ENCODE measurements around the gene MAP4K5. TPM values are rescaled to one million over a fixed set of nuclear protein-coding genes. Genes with fewer than 3 reads are reported as not detected.

The MAP4K5 gene
- total and polyA plus RNA-seq, 7 donors = 4.8 to 17.1 (median 14.6) TPM

GRCh38 chr14:50381823-50382287 lies 150.5 kb downstream of the MAP4K5 start:
- no peak for TF ChIP-seq CTCF (IDR thresholded peaks at IDR 0.05)
- Histone ChIP-seq H3K4me3 (no peak overlapping the region), H3K4me1 (no peaks in the 10 kb centered on the region), H3K36me3 (ENCODE audit: insufficient read depth in 1 of 2, low read depth in 1 of 2) (no peaks in the 10 kb centered on the region), H3K27me3 (ENCODE audit: insufficient read depth in 3 of 3, low read length in 2 of 3) (no peaks in the 10 kb centered on the region), H3K27ac (no peak overlapping the region), H3K9me3 (no peaks in the 10 kb centered on the region)
- DNase-seq = no peak
- intact Hi-C loops (cut with DNase I) = no loop called here
- 95 to 97% (median 95%) methylated on average over 14 of the region's 14 CpGs for WGBS, 3 donors
- no peak for ATAC-seq

GRCh38 chr14:50381008-50381407 lies 151.4 kb downstream of the MAP4K5 start:
- Histone ChIP-seq H3K4me3 (no peak overlapping the region), H3K9me3 (no peaks in the 10 kb centered on the region), H3K27me3 (ENCODE audit: insufficient read depth in 3 of 3, low read length in 2 of 3) (no peaks in the 10 kb centered on the region), H3K27ac (no peak overlapping the region), H3K4me1 (no peaks in the 10 kb centered on the region), H3K36me3 (ENCODE audit: insufficient read depth in 1 of 2, low read depth in 1 of 2) (no peaks in the 10 kb centered on the region)
- intact Hi-C loops (cut with DNase I) = no loop called here
- TF ChIP-seq CTCF (IDR thresholded peaks at IDR 0.05) = no peak
- ATAC-seq = no peak
- no peak for DNase-seq
- WGBS, 3 donors = 88 to 92% (median 89%) methylated on average over 1 of the region's 1 CpG

- Histone ChIP-seq H3K27ac (no peak overlapping the region), H3K4me3 (no peak overlapping the region), H3K9me3 (no peaks in the 10 kb centered on the region), H3K36me3 (ENCODE audit: insufficient read depth in 1 of 2, low read depth in 1 of 2) (no peaks in the 10 kb centered on the region), H3K27me3 (ENCODE audit: insufficient read depth in 3 of 3, low read length in 2 of 3) (no peaks in the 10 kb centered on the region), H3K4me1 (no peaks in the 10 kb centered on the region)
- ATAC-seq (no peak), DNase-seq (no peak)
- intact Hi-C loops (cut with DNase I) = no loop called here
- WGBS, 3 donors = 94 to 97% (median 95%) methylated on average over 1 of the region's 1 CpG
- no peak for TF ChIP-seq CTCF (IDR thresholded peaks at IDR 0.05)
These were observed 151.9 kb downstream of the MAP4K5 start for GRCh38 chr14:50380455-50380854.

GRCh38 chr14:50379563-50379962 lies 152.8 kb downstream of the MAP4K5 start:
- no peak overlapping the region for H3K27ac ChIP-seq
- ATAC-seq (no peak), DNase-seq (no peak)
- no peaks in the 10 kb centered on the region for H3K4me1 ChIP-seq
- no peak for TF ChIP-seq CTCF (IDR thresholded peaks at IDR 0.05)
- H3K27me3 ChIP-seq (ENCODE audit: insufficient read depth in 3 of 3, low read length in 2 of 3) = no peaks in the 10 kb centered on the region
- intact Hi-C loops (cut with DNase I) = no loop called here
- no peaks in the 10 kb centered on the region for H3K36me3 ChIP-seq (ENCODE audit: insufficient read depth in 1 of 2, low read depth in 1 of 2)
- WGBS, 3 donors = 88 to 92% (median 89%) methylated on average over 2 of the region's 2 CpGs
- no peak overlapping the region for H3K4me3 ChIP-seq
- no peaks in the 10 kb centered on the region for H3K9me3 ChIP-seq

- DNase-seq = no peak
- no peak for ATAC-seq
- Histone ChIP-seq H3K4me3 (no peak overlapping the region), H3K27me3 (ENCODE audit: insufficient read depth in 3 of 3, low read length in 2 of 3) (no peaks in the 10 kb centered on the region), H3K4me1 (no peaks in the 10 kb centered on the region), H3K36me3 (ENCODE audit: insufficient read depth in 1 of 2, low read depth in 1 of 2) (no peaks in the 10 kb centered on the region), H3K27ac (no peak overlapping the region), H3K9me3 (no peaks in the 10 kb centered on the region)
- 71 to 84% (median 79%) methylated on average over 4 of the region's 4 CpGs for WGBS, 3 donors
- intact Hi-C loops (cut with DNase I) = no loop called here
- TF ChIP-seq CTCF (IDR thresholded peaks at IDR 0.05) = no peak
These were observed 154.8 kb downstream of the MAP4K5 start for GRCh38 chr14:50377550-50378085.

Measured in psoas muscle (tissue), 8 donors.